HG03175 (cell line): ENCODE data around the gene MPRIP.
"Not testable (repeated sequence)": the region's sequence is repeated elsewhere in the genome, so short reads cannot be mapped to it uniquely, and the experiment has no call there.

Source experiments
- ATAC-seq: cut with Tn5 transposase; IDR thresholded peaks from one replicate; pipeline ENCODE4 v1.9.1; 2021; ENCODE audit warnings: mild to moderate bottlenecking, moderate library complexity; ENCODE audit not compliant: unreplicated experiment

The MPRIP gene

GRCh38 chr17:17124341-17124740 lies 82.1 kb downstream of the MPRIP start:
- ATAC-seq = no peak

- ATAC-seq = no peak
Observed at GRCh38 chr17:17125136-17126084, 83.2 kb downstream of the MPRIP start.

GRCh38 chr17:17126131-17127110 lies 84.2 kb downstream of the MPRIP start:
- ATAC-seq = no peak

GRCh38 chr17:17127156-17127555 lies 84.9 kb downstream of the MPRIP start:
- ATAC-seq = no peak

- no peak for ATAC-seq
Observed at GRCh38 chr17:17127730-17128291, 85.6 kb downstream of the MPRIP start.

GRCh38 chr17:17128476-17129075 lies 86.3 kb downstream of the MPRIP start:
- no peak for ATAC-seq

- no peak for ATAC-seq
Observed at GRCh38 chr17:17129466-17129865, 87.2 kb downstream of the MPRIP start.

GRCh38 chr17:17130077-17130844 lies 88.0 kb downstream of the MPRIP start:
- no peak for ATAC-seq

GRCh38 chr17:17131839-17132238 lies 89.6 kb downstream of the MPRIP start:
- ATAC-seq = no peak

- no peak for ATAC-seq
Observed at GRCh38 chr17:17132746-17133145, 90.5 kb downstream of the MPRIP start.

GRCh38 chr17:17134051-17134956 lies 92.0 kb downstream of the MPRIP start:
- ATAC-seq = no peak

GRCh38 chr17:17134957-17135333 lies 92.7 kb downstream of the MPRIP start:
- no peak for ATAC-seq

- ATAC-seq = not testable (repeated sequence)
Observed at GRCh38 chr17:17136221-17136620, 94.0 kb downstream of the MPRIP start.

- ATAC-seq = no peak
Observed at GRCh38 chr17:17137731-17138585, 95.7 kb downstream of the MPRIP start.

- no peak for ATAC-seq
Observed at GRCh38 chr17:17139972-17140589, 97.8 kb downstream of the MPRIP start.

GRCh38 chr17:17140590-17140980 lies 98.3 kb downstream of the MPRIP start:
- ATAC-seq = no peak

GRCh38 chr17:17141279-17141678 lies 99.0 kb downstream of the MPRIP start:
- ATAC-seq = no peak
